ENCODE results near the gene ZFR2. TPM values are rescaled to one million over a fixed set of nuclear protein-coding genes. Genes with fewer than 3 reads are reported as not detected.

ZFR2 gene
- total RNA-seq, 1 experiment from 2014 or later: not detected

- ATAC-seq (no peak), DNase-seq (no peak)
- ChIA-PET POLR2A (ENCODE audit: unreplicated experiment) (no interaction called here), CTCF (interaction anchor here (0.5 kb wide), 1 partner anchor 1713 kb away, joined by 3 read pairs; no protein-coding TSS in a partner anchor)
- Histone ChIP-seq H3K9ac (ENCODE audit: low read length) (no peak overlapping the region), H3K27ac (ENCODE audit: low read length) (no peak overlapping the region), H3K9me3 (ENCODE audit: low read length) (no peaks in the 10 kb centered on the region), H3K4me2 (ENCODE audit: low read length) (no peak overlapping the region), H3K79me2 (ENCODE audit: low read length) (no peaks in the 10 kb centered on the region), H3K9me2 (replicated peaks; ENCODE audit: low read length) (no peaks in the 10 kb centered on the region), H3F3A (ENCODE audit: low read length, unreplicated experiment) (no peaks in the 10 kb centered on the region), H3K4me3 (ENCODE audit: low read length) (no peak overlapping the region), H3K4me1 (ENCODE audit: insufficient read depth, low read length) (no peaks in the 10 kb centered on the region), H3K27me3 (ENCODE audit: low read length) (no peaks in the 10 kb centered on the region), H2AFZ (ENCODE audit: low read length) (no peak overlapping the region), H4K20me1 (ENCODE audit: low read length) (no peaks in the 10 kb centered on the region), H3K36me3 (ENCODE audit: low read depth, low read length) (no peaks in the 10 kb centered on the region)
- TF ChIP-seq EZH2 (IDR thresholded peaks at IDR 0.05; ENCODE audit: low read length, unreplicated experiment) (no peak), EZH2phosphoT487 (IDR thresholded peaks at IDR 0.05; ENCODE audit: borderline replicate concordance, low read length) (no peak)
- TF ChIP-seq, protein P1, sequence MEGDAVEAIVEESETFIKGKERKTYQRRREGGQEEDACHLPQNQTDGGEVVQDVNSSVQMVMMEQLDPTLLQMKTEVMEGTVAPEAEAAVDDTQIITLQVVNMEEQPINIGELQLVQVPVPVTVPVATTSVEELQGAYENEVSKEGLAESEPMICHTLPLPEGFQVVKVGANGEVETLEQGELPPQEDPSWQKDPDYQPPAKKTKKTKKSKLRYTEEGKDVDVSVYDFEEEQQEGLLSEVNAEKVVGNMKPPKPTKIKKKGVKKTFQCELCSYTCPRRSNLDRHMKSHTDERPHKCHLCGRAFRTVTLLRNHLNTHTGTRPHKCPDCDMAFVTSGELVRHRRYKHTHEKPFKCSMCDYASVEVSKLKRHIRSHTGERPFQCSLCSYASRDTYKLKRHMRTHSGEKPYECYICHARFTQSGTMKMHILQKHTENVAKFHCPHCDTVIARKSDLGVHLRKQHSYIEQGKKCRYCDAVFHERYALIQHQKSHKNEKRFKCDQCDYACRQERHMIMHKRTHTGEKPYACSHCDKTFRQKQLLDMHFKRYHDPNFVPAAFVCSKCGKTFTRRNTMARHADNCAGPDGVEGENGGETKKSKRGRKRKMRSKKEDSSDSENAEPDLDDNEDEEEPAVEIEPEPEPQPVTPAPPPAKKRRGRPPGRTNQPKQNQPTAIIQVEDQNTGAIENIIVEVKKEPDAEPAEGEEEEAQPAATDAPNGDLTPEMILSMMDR (conservative IDR thresholded peaks at IDR 0.05; ENCODE audit: low read depth, low read length): no peak
- no TSS peak for BruUV-seq (replicated peaks)
- intact Hi-C loops (cut with micrococcal nuclease): no loop called here
Measured at GRCh38 chr19:3834349-3835054, 34.3 kb downstream of the ZFR2 start.

DNA sequence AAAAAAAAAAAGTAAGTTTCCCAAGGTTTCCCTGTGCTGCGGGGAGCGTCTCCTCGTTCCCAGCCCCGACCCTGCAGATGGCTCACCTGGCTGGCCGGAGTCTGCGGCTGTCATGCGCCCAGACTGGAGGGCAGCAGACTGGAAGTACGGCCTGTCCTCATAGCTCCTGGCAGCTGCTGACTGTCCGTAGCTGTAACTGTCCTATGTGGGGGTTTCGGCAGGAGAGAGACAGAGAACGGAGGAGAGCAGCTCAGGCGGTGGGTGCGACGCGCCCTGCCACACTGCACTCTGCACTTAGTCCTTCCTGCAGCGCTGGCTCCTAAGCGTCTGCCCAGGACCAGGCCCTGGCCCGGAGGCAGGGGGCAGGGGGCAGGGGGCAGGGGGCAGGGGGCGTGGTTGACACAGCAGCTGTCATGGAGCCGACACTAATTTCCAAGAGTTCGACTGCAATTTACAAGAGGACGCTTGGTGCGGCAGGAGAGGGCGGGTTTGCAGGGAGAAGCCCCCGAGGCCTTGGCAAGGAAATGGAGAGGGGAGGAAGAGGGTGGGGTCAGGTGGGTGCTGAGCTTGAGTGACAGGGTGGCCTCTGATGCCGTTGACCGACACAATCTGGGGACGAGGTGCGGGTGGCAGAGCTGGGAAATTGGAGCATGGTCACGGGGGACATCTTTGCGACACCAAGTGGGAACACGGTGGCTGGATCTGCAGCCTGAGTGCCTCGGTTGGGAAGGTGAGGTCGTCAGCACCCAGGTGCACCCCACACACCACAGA, 35.1 kb downstream of the ZFR2 start:
- Histone ChIP-seq H2AFZ (ENCODE audit: low read length) (no peak overlapping the region), H3K27me3 (ENCODE audit: low read length) (no peaks in the 10 kb centered on the region), H3K79me2 (ENCODE audit: low read length) (no peaks in the 10 kb centered on the region), H3F3A (ENCODE audit: low read length, unreplicated experiment) (no peaks in the 10 kb centered on the region), H3K9me2 (replicated peaks; ENCODE audit: low read length) (no peaks in the 10 kb centered on the region), H4K20me1 (ENCODE audit: low read length) (no peaks in the 10 kb centered on the region), H3K9ac (ENCODE audit: low read length) (no peak overlapping the region), H3K4me3 (ENCODE audit: low read length) (no peak overlapping the region), H3K4me2 (ENCODE audit: low read length) (no peak overlapping the region), H3K9me3 (ENCODE audit: low read length) (no peaks in the 10 kb centered on the region), H3K4me1 (ENCODE audit: insufficient read depth, low read length) (no peaks in the 10 kb centered on the region), H3K36me3 (ENCODE audit: low read depth, low read length) (no peaks in the 10 kb centered on the region), H3K27ac (ENCODE audit: low read length) (no peak overlapping the region)
- TF ChIP-seq EZH2 (IDR thresholded peaks at IDR 0.05; ENCODE audit: low read length, unreplicated experiment) (no peak), EZH2phosphoT487 (IDR thresholded peaks at IDR 0.05; ENCODE audit: borderline replicate concordance, low read length) (no peak)
- TF ChIP-seq, protein P1 (conservative IDR thresholded peaks at IDR 0.05; ENCODE audit: low read depth, low read length): no peak
- DNase-seq (no peak), ATAC-seq (no peak)
- no TSS peak for BruUV-seq (replicated peaks)
- POLR2A ChIA-PET (ENCODE audit: unreplicated experiment): no interaction called here
- intact Hi-C loops (cut with micrococcal nuclease): no loop called here
- CTCF ChIA-PET: interaction anchor here (0.5 kb wide), 1 partner anchor 1714 kb away, joined by 3 read pairs; no protein-coding TSS in a partner anchor

- Histone ChIP-seq H3K9me2 (replicated peaks; ENCODE audit: low read length) (no peaks in the 10 kb centered on the region), H3K27me3 (ENCODE audit: low read length) (no peaks in the 10 kb centered on the region), H3K27ac (ENCODE audit: low read length) (no peak overlapping the region), H3K4me3 (ENCODE audit: low read length) (no peak overlapping the region), H4K20me1 (ENCODE audit: low read length) (no peaks in the 10 kb centered on the region), H3K4me1 (ENCODE audit: insufficient read depth, low read length) (peaks cover 3% of the 10 kb centered on the region; the same call in 1 of the 2 replicates), H2AFZ (ENCODE audit: low read length) (no peak overlapping the region), H3K79me2 (ENCODE audit: low read length) (no peaks in the 10 kb centered on the region), H3K36me3 (ENCODE audit: low read depth, low read length) (no peaks in the 10 kb centered on the region), H3F3A (ENCODE audit: low read length, unreplicated experiment) (no peaks in the 10 kb centered on the region), H3K9ac (ENCODE audit: low read length) (no peak overlapping the region), H3K9me3 (ENCODE audit: low read length) (no peaks in the 10 kb centered on the region), H3K4me2 (ENCODE audit: low read length) (no peak overlapping the region)
- intact Hi-C loops (cut with micrococcal nuclease): no loop called here
- TF ChIP-seq EZH2 (IDR thresholded peaks at IDR 0.05; ENCODE audit: low read length, unreplicated experiment) (no peak), EZH2phosphoT487 (IDR thresholded peaks at IDR 0.05; ENCODE audit: borderline replicate concordance, low read length) (no peak)
- TF ChIP-seq, protein P1 (conservative IDR thresholded peaks at IDR 0.05; ENCODE audit: low read depth, low read length): no peak
- ChIA-PET CTCF (no interaction called here), POLR2A (ENCODE audit: unreplicated experiment) (no interaction called here)
- ATAC-seq: no peak
- peak; percentile 2 for DNase-seq
- BruUV-seq (replicated peaks): no TSS peak
Measured at GRCh38 chr19:3832001-3832400, 36.8 kb downstream of the ZFR2 start.
